GM12892 (cell line): Measurements from ENCODE around the gene TYW1.
"Not testable (repeated sequence)": the region's sequence is repeated elsewhere in the genome, so short reads cannot be mapped to it uniquely, and the experiment has no call there.

Source experiments
- DNase-seq: peaks from one replicate; pipeline ENCODE4 v3.0.0; 2011; ENCODE audit not compliant: insufficient read length
- FAIRE-seq: peaks from 2 replicates; lab custom pipeline; 2011; peaks lifted over from hg19 to GRCh38; lab: Jason Lieb, UNC
- POLR2A ChIP-seq: IDR thresholded peaks from 2 replicates; pipeline ENCODE4 v1.6.1; 2011; ENCODE audit warnings: low read depth, low read length, control low read depth
- POLR2AphosphoS5 ChIP-seq: IDR thresholded peaks from 2 replicates; pipeline ENCODE4 v1.6.1; 2011; ENCODE audit warnings: low read depth, low read length, control low read depth
- TAF1 ChIP-seq: IDR thresholded peaks from 2 replicates; pipeline ENCODE4 v1.6.1; 2011; ENCODE audit warnings: low read depth, mild to moderate bottlenecking, control low read depth, low read length, borderline replicate concordance

The TYW1 gene

DNA sequence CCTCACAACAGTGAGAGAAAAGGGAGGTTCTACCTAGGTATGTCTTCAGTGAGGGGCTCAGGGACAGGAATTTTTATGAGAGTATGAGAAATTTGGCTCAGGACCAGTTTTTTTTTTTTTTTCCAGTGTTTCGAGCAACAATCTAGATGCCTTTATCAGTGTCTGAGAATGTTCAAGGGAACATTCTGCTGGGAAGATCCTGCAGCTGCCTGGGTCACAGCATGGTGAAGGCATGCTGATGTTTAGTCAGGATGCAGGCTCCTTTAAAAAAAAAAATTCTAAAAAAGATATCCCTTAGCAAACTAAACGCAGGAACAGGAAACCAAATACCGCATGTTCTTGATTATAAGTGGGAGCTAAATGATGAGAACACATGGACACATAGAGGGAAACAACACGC is 32.2 kb upstream of the TYW1 start:
- no peak for FAIRE-seq
- TF ChIP-seq POLR2AphosphoS5, result no peak
- DNase-seq, result no peak

DNA sequence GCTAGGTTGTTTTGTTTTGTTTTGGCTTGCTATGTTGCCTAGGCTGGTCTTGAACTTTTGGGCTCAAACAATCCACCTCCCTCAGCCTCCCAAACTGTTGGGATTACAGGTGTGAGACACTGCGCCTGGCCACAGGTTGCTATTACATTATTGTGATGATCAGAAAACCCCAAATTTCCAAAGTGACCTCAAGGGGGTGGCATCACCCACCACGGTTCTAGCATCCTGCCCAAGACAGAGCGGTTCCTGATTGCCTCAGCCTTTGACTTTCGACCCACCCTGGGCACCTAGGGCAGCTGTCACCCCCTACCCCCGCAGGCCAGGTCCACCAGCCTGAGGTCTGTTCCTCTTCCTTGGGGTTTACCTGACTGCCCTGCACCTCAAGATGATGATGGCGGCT is 29.6 kb upstream of the TYW1 start:
- TF ChIP-seq POLR2AphosphoS5 (no peak), POLR2A (no peak)
- no peak for FAIRE-seq
- no peak for DNase-seq

DNA sequence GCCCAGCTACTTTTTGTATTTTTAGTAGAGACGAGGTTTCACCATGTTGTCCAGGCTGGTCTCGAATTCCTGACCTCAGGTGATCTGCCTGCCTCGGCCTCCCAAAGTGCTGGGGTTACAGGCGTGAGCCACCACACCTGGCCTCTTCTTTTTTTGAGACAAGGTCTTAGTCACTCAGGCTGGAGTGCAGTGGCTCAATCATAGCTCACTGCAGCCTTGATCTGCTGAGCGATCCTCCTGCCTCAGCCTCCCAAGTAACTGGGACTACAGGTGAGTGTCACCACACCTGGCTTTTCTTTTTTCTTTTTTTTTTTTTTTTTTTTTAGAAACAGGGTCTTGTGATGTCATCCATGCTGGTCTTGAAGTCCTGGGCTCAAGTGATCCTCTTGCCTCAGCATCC is 27.6 kb upstream of the TYW1 start:
- not testable (repeated sequence) for DNase-seq, FAIRE-seq

DNA sequence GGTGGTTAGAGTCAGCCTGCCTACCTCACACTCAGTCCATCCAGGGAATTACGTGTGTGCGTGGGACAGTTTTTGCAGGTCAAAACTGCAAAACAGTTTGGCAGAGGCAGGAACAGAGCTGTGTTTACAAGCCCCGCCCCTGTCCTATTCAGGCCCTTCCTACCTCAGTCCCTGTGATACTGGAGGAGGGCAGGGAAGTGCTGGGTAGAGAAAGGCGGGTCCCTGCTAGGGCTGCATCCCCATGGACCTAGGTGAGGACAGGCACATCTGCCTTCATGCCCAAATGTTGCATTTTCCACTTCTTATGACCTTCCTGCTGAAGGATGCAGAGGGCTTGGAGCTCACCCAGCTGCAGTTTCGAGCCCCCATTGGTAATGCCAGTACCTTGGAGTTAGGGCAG is 26.3 kb upstream of the TYW1 start:
- DNase-seq (no peak), FAIRE-seq (no peak)
- TF ChIP-seq POLR2AphosphoS5 (no peak), POLR2A (no peak), TAF1 (no peak)

DNA sequence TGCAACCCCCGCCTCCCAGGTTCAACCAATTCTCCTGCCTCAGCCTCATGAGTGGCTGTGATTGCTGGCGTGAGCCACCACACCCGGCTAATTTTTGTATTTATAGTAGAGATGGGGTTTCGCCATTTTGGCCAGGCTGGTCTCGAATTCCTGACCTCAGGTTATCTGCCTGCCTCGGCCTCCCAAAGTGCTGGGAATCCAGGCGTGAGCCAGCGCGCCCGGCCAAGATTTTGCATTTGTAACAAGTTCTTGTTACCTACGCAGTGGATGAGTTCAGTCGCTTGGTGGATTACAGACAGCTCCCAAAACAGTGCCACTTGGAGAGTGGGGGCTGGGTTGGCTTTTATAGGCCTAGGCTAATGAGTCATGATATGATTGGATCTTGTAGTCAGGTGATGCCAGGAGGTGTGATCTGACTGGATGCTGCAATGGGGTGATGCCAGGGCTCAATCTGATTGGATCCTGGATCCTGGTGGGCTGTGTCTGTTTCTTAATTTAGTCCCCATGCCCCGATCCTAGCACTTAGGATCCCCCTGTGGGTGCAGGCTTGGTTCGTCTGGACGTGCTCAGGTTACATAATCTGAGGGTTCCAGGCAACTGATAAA is 21.5 kb upstream of the TYW1 start:
- no peak for DNase-seq
- no peak for TF ChIP-seq POLR2A
- TF ChIP-seq POLR2AphosphoS5, result no peak
- TF ChIP-seq TAF1, result no peak
- FAIRE-seq, result no peak

DNA sequence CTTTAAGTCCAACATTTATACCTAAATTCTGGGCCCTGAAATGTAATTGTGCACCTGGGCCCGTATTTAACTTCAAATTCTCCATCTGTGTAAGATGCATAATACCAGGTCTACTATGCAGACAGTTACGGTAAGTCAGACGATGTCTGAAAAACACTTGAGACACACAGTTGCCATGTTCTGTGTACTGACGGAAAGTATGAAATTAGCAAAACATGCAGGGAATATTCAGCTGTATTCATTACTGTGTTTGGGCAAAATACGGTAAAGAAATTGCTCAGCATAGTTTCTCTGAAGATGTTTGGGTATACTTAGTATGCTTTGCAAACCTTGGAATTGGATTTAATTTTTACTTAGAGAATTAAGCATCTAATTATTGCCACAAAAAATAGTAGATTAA is 18.3 kb upstream of the TYW1 start:
- peak; percentile 72 for FAIRE-seq

DNA sequence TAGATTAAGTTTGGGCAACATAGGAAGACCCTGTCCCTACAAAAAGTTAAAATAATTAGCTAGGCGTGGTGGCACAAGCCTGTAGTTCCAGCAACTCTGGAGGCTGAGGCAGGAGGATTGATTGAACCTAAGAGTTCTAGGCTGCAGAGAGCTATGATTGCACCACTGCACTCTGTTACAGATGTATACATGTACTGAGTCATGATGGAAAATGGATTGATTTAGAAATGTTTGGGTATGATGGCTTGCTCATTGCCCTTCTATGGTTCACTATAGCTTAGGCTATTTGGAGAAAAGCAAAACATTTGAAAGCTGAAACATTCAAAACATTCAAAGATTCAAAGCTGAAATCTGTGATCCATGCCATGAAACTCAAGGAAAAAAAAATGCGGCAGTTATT is 17.6 kb upstream of the TYW1 start:
- DNase-seq, FAIRE-seq: not testable (repeated sequence)

More for the DNA sequence above, 18.3 kb upstream of the TYW1 start:
- not testable (repeated sequence) for DNase-seq

DNA sequence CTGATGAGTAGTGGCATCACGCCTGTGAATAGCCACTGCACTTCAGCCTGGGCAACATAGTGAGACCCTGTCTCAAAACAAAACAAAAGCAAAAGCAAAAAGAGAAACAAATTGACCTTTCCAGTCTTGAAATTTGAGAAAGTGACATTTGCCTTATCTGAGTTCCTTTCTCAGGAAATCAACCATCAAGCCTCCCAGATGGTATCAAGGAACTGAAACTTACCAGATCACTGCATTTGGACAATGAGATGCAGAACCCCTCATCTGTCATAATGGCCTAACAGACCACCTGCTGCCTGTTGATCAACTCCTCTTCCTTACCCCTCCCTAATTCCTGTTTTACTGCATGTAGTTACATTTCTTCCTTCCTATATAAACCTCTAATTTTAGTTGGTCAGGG is 16.3 kb upstream of the TYW1 start:
- not testable (repeated sequence) for DNase-seq
- peak; percentile 27 for FAIRE-seq

DNA sequence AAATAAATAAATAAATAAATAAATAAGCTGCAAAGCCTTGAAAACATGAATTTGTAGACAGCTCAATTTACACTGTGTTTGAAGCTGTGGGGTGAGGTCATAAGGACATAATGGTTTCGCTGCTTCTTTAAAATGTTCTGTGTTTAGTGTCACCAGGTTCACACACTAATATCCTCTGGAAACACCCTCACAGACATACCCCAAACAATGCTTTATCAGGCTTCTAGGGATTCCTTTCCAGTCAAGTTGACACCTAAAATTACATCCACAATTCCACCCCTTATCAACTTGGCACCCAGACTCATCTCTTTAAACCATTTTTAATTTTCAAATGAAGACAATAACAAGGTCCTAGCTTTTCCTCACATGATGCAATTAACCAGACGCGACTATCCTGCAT is 7.1 kb upstream of the TYW1 start:
- peak; percentile 17 for FAIRE-seq

DNA sequence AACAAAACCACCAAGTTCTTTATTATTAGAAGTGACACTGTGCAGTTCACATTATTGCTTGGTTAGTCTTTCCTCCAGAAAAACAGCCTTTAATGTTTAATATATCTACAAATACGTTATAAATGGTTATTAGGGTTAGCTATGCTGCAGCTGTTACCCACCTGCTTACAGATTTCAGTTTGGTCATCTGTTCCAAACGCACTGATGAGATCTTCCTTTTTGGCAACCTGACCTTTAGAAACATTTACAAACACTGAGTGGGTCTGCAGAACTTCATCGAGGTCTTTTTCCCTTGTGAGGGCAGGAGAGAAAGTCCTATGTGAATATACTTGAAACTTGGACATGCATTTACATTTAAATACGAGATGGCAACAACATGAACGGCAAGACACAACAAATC is 2.6 kb upstream of the TYW1 start:
- FAIRE-seq, DNase-seq: not testable (repeated sequence)

More for the DNA sequence above, 7.1 kb upstream of the TYW1 start:
- DNase-seq, result not testable (repeated sequence)

DNA sequence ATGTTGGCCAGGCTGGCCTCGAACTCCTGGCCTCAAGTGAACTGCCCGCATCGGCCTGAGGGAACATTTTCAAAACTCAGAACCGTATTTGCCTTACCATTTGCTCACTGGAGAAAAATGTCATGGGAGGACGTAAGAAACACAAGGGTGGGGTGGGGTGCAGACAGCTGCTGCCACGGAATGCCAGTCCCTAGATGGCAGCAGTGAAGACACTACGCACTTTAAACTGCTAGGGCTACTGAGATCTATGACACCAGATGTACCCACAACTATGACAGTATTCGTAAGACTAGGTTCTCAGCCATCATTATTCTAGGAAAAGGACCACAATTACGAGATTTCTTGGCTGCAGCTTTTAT is 2.0 kb upstream of the TYW1 start:
- FAIRE-seq, DNase-seq: not testable (repeated sequence)

DNA sequence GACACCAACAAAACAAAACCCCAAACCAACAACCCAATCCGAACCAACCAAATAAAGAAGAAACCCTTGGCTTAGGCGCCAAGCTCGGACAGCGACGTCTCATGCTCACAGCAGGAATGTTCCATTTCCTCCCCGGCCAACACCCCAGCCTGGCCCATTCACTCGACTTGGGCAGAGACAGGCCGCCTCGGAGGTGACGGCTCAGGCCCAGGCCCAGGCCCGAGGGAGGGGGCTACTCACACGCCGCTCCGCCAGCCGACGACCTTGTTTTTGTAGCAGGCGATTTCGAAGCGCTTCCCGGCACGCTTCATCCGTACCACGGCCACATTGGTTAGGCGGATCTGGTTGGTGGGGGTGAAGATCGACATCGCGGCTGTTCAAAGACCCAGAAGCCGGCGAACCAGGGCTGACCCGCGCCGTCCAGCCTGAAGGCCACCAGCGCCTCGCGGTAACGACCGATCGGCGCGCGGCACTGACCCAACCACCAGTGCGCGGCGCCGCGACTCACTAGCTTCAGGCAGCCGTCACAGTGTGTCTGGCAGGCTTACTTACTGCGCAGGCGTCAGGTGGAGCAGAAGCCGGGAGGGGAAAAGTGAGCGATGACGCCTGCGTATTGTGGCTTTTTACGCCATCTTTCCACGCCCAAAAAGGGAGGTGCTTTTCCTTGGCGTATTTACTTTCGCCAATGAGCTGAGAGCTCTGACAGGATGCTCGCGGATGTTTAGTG is 1.4 kb upstream of the TYW1 start, which contains the start of gene SBDS:
Gene SBDS (minus strand): TSS at position 537 of the 727 bp plus-strand sequence. CDS start 169 bp downstream, at position 368.
- peak; percentile 25 for DNase-seq
- peak; percentile 98 for FAIRE-seq
- TF ChIP-seq TAF1 (peak; percentile 81), POLR2AphosphoS5 (peak; percentile 89), POLR2A (peak; percentile 91)

DNA sequence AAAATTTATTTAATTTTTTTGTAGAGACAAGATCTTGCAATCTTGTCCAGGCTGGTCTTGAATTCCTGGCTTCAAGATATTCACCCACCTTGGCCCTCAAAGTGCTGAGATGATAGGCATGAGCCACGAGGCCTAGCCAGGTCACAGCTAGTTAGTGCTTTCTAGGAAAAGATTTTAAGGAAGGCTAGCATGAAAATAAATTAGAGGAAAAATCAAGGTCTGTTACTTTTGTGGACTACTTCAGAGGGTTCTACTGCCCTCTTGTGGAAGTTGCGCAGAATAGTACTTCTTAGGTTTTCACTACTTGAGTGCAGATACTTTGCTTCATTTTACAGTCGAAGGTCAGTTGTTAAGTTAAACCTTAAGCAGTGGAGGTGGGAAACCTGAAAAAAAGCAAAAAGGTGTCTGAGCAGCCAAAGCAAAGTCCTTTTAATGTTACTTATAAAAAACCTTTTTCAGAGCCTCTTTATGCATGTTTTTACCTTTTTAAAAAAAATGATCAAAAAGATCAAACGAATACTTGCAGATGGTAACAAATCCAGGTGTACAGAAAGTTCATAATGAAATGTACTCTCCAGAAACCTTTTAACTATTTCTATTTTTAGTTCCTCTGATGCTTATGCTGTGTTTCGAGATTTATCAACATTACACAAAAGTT is 4.1 kb downstream of the TYW1 start:
- not testable (repeated sequence) for DNase-seq
- peak; percentile 97 for FAIRE-seq

DNA sequence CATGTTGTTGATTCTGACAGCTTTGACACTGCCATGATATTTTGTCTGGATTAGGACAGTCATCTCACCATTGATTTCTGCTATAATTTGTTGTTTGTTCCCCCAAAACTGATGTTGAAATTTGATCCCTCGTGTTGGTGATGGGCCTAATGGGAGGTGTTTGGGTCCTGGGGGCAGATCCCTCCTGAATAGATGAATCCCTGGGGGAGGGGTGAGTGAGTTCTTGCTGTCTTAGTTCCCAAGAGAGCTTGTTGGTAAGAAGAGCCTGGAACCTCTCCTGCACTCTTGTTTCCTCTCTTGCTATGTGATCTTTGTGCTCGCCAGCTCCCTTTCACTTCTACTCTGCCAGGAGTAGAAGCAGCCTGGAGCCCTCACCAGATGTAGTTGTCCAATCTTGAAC is 7.5 kb downstream of the TYW1 start:
- DNase-seq, FAIRE-seq: not testable (repeated sequence)
